BLaER1 treated with 17β-estradiol and CSF1 and Interleukin-3, amounts not matched to agents 10 nM and 100 nM (cell line): ENCODE results near the gene IRF2BP2.

ENCODE experiments used
- H3K27ac ChIP-seq, 11 experiments: shearing (Covaris generic); formaldehyde crosslinking; 2 replicates each; pipeline ENCODE4 v1.8.1; 2022
- H3K27me3 ChIP-seq, 11 experiments: shearing (Covaris generic); formaldehyde crosslinking; 2 replicates each; pipeline ENCODE4 v1.8.1; 2022
- H3K36me3 ChIP-seq, 11 experiments: shearing (Covaris generic); formaldehyde crosslinking; 2 replicates each; pipeline ENCODE4 v1.8.1; 2022
- H3K4me1 ChIP-seq, 10 experiments: shearing (Covaris generic); formaldehyde crosslinking; 2 replicates each; pipeline ENCODE4 v1.8.1; 2022
- H3K4me2 ChIP-seq, 11 experiments: shearing (Covaris generic); formaldehyde crosslinking; 2 replicates each; pipeline ENCODE4 v1.8.1; 2022
- H3K4me3 ChIP-seq, 10 experiments: shearing (Covaris generic); formaldehyde crosslinking; 2 replicates each; pipeline ENCODE4 v1.8.1; 2022
- H3K9ac ChIP-seq, 11 experiments: shearing (Covaris generic); formaldehyde crosslinking; 2 replicates each; pipeline ENCODE4 v1.8.1; 2022
- H3K9me3 ChIP-seq, 11 experiments: shearing (Covaris generic); formaldehyde crosslinking; replicated peaks in 1 of 11; 2 replicates each; pipeline ENCODE4 v1.8.1; 2022
- H4K20me1 ChIP-seq, 11 experiments: shearing (Covaris generic); formaldehyde crosslinking; 2 replicates each; pipeline ENCODE4 v1.8.1; 2022
- Cebpa-rat ChIP-seq, 11 experiments: shearing (Covaris generic); IDR thresholded peaks; 2 replicates each; pipeline ENCODE4 v1.8.1; 2022

Gene IRF2BP2

DNA sequence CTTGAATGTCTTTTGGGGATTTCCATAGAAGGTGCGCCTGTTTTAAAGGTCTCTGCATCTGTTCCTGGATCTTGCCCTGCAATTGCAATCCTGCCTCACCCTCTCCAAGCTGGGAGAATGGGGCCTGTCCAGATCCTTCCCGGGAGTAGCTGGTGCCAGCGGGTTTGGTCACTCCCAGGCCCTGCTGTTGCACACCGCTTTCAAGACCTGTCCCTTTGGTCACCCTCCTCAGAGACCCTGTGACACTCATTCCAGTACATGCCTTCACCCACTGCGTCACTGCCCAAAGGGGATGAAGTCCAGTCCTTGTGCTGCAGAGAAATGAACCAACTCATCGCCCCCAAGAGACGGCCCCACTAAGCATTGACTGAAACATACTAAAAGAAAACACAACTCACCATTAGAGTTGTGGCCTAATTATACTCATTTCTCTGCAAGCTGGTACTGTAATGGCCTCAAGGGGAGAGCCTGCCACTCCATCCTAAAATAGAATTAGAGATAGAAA lies 1.9 kb upstream of the IRF2BP2 start:
- peaks cover 20 to 23% (median 22%) of the 10 kb centered on the region in 11 experiments for H3K36me3 ChIP-seq
- TF ChIP-seq Cebpa-rat (IDR thresholded peaks at IDR 0.05) = no peak
- peak overlapping the region; percentile 98 to 100 (median 100) for H3K9ac ChIP-seq
- H3K4me2 ChIP-seq = peak overlapping the region; percentile 90 to 99 (median 97)
- peaks cover 0 to 6% (median 0%) of the 10 kb centered on the region in 11 experiments; a peak in 6 of 22 replicates for H3K9me3 ChIP-seq
- H4K20me1 ChIP-seq = peaks cover 0 to 22% (median 10%) of the 10 kb centered on the region in 11 experiments; a peak in 13 of 22 replicates
- peaks cover 41 to 53% (median 52%) of the 10 kb centered on the region in 10 experiments for H3K4me1 ChIP-seq
- H3K27me3 ChIP-seq = no peaks in the 10 kb centered on the region
- peak overlapping the region; percentile 87 to 99 (median 94); a peak in 19 of 20 replicates for H3K4me3 ChIP-seq
- peak overlapping the region; percentile 96 to 100 (median 99) for H3K27ac ChIP-seq

DNA sequence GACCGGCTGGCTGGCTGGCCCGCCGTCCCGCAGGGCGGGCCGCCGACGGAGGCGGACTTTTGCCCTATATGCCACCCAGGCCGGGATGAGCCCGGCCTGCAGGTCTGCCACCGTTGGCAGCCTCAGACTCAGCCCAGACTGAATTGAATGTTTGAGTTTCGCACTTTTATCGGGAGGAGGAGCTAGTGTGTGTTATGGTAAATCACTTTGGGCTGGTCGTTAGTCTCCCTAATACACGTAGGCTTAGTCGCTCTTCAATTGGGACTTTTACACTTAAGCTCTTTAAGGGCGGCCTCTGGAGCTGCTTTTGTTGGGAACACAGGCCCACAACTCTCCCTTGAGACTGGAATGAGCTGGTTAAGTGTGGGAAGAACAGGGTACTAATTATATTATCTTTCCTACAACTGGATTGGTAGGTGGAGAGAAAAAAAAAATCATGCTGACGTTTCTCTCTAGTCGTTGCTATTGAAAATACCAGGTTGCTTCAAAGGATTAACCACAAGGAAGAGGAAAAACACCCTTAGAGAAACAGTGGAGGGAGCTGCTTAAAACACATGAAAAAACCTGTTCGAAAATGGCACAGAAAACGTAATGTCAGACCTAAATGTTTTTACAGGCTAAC lies 1.4 kb upstream of the IRF2BP2 start:
- peaks cover 0 to 9% (median 0%) of the 10 kb centered on the region in 11 experiments; a peak in 9 of 22 replicates for H3K9me3 ChIP-seq
- peak overlapping the region; percentile 96 to 100 (median 99) for H3K27ac ChIP-seq
- no peak for TF ChIP-seq Cebpa-rat (IDR thresholded peaks at IDR 0.05)
- no peaks in the 10 kb centered on the region for H3K27me3 ChIP-seq
- peak overlapping the region; percentile 98 to 100 (median 100) for H3K9ac ChIP-seq
- peak overlapping the region; percentile 87 to 99 (median 94) for H3K4me3 ChIP-seq
- H3K36me3 ChIP-seq = peaks cover 26 to 29% (median 28%) of the 10 kb centered on the region in 11 experiments
- H3K4me1 ChIP-seq = peaks cover 35 to 48% (median 46%) of the 10 kb centered on the region in 10 experiments
- peaks cover 0 to 27% (median 15%) of the 10 kb centered on the region in 11 experiments; a peak in 15 of 22 replicates for H4K20me1 ChIP-seq
- H3K4me2 ChIP-seq = peak overlapping the region; percentile 90 to 99 (median 97)

DNA sequence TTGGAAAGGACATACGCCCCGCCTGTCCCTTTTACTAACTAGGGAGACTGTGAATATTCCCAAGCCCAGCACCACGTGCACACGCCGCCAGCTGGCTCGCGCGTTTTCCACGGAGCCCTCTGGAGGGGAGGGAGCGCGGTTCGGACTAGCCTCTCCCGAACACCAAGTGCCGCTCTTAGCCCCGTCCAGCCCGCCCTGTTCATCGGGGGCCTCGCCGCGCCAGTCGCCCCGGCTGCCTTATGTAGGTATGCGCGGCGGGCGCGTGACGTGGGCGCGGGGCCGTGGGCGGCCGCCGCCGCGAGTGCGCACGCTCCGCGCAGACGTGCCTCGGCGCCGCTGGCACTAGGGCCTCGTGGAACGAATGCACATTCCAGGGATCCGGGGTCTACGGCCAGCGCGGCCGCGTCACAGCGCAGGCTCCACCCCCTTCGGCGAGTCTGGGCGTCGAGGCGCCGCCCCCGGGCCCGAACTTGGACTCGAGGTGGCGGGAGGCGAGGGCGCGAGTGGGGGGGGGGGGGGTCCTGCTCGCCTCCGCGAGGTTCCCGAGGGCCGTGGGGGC lies 767 bp upstream of the IRF2BP2 start:
- Histone ChIP-seq H3K4me1 (peaks cover 34 to 42% (median 40%) of the 10 kb centered on the region in 10 experiments), H3K4me3 (peak overlapping the region; percentile 87 to 99 (median 94)), H3K27me3 (no peaks in the 10 kb centered on the region), H4K20me1 (peaks cover 0 to 33% (median 19%) of the 10 kb centered on the region in 11 experiments; a peak in 15 of 22 replicates), H3K9ac (peak overlapping the region; percentile 98 to 100 (median 100)), H3K4me2 (peak overlapping the region; percentile 90 to 99 (median 97)), H3K27ac (peak overlapping the region; percentile 96 to 100 (median 99)), H3K36me3 (peaks cover 32 to 35% (median 33%) of the 10 kb centered on the region in 11 experiments), H3K9me3 (peaks cover 0 to 9% (median 0%) of the 10 kb centered on the region in 11 experiments; a peak in 9 of 22 replicates)
- TF ChIP-seq Cebpa-rat (IDR thresholded peaks at IDR 0.05) = no peak

DNA sequence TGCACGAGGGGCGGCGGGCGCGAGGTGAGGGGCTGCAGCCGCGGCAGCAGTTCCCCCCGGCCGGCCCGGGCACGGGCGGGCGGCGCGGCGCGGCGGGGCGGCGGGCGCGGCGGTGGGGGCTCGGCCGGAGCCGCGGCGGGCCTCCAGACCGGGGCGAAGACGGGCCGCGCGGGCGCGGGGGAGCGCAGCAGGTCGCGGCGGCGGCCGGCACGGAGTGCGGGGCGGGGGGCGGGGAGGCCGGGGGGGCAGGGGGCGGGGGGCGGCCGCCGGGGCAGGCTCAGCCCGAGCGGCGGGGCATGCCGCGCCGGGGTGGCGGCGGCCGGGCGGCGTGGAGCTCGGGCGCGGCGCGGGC lies 311 bp downstream of the IRF2BP2 start:
- H3K9me3 ChIP-seq = peaks cover 0 to 9% (median 0%) of the 10 kb centered on the region in 11 experiments; a peak in 9 of 22 replicates
- peak overlapping the region; percentile 87 to 99 (median 94) for H3K4me3 ChIP-seq
- H3K4me2 ChIP-seq = no peak overlapping the region
- H3K27me3 ChIP-seq = no peaks in the 10 kb centered on the region
- H3K9ac ChIP-seq = peak overlapping the region; percentile 98 to 100 (median 100)
- H4K20me1 ChIP-seq = peaks cover 0 to 44% (median 24%) of the 10 kb centered on the region in 11 experiments; a peak in 16 of 22 replicates
- no peak for TF ChIP-seq Cebpa-rat (IDR thresholded peaks at IDR 0.05)
- H3K36me3 ChIP-seq = peaks cover 42 to 46% (median 44%) of the 10 kb centered on the region in 11 experiments
- peak overlapping the region; percentile 96 to 100 (median 99) for H3K27ac ChIP-seq
- H3K4me1 ChIP-seq = peaks cover 28 to 33% (median 30%) of the 10 kb centered on the region in 10 experiments

DNA sequence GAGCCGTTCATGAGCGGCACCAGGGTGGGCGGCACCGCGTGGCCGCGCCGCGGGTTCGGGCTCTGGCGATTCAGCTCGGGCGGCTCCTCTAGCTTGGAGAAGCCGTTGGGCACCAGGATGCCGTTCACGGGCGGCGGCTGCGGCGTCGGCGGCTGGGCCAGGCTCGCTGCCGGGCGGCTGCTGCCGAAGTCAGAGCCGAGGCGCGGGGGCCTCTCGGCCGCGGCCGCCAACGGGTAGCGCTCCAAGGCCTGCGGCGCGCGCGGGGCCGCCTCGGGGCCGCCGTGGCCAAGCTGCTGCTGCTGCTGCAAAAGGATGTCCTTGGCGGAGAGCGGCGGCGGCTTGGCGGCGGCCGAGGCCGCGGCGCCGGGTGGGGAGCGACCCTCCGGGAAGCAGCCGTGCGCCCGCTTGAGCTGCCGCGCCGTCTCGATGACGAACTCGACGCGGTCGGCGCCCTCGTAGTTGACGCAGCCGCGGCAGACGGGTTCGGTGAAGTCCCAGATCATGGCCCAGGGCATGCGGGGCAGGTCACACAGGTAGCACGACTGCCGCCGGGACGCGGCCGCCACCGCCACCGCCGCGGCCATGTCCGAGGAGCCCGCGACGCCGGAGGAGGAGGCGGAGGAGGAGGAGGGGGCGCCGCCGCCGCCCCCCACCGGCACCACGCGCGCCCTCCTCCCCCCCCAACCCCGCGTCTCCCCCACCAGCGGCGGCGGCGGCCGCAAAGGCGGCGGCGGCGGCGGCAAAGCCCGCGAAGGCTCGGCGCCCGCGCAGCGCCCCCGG lies 877 bp downstream of the IRF2BP2 start:
- Histone ChIP-seq H4K20me1 (peaks cover 0 to 49% (median 25%) of the 10 kb centered on the region in 11 experiments; a peak in 16 of 22 replicates), H3K9me3 (peaks cover 0 to 9% (median 0%) of the 10 kb centered on the region in 11 experiments; a peak in 9 of 22 replicates), H3K9ac (peak overlapping the region; percentile 98 to 100 (median 100)), H3K36me3 (peaks cover 48 to 51% (median 50%) of the 10 kb centered on the region in 11 experiments), H3K4me2 (peak overlapping the region; percentile 76 to 96 (median 89)), H3K27me3 (no peaks in the 10 kb centered on the region), H3K4me1 (peaks cover 23 to 28% (median 25%) of the 10 kb centered on the region in 10 experiments), H3K27ac (peak overlapping the region; percentile 96 to 100 (median 99)), H3K4me3 (peak overlapping the region; percentile 87 to 99 (median 94))
- TF ChIP-seq Cebpa-rat (IDR thresholded peaks at IDR 0.05) = no peak

DNA sequence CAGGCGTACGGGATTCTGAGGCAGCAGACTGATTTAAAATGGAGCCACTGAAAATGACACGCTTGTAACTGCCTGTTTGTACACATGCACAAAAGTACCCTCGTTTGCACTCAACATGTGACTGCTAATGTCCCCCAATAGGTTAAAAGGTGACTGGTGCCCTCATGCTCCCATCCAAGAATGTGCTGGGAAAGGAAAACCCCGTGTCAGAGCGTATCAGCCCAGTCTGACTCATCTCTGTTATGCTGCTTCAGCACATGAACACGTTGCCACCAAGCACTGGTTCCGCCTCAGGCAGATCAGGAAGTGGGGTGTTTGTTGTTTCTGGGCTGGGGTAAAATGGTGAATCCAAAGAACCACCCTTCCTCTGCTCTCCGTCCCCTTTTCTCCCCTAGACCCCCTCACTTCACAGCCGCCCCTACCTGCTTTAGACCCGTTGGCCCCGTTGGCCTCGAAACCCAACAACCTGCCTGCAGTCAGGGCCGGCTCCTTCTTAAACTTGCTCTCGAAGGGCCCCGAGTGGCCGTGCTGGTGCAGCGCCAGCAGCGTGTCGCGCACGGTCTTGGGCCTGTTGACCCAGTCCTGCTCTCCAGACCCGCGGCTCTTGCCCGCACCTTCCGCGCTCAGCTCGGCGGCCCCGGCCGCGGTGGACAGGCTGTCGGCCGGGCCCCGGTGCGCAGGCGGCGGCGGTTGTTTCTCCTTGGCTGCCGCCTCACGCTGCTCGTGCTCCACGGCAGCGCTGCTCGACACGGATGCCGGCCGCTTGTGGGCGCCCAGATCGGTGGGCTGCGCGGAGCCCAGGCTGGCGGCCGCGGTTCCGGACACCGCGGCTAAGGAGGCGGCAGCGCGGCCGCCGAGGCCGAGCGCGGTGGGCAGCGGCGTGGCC lies 1.7 kb downstream of the IRF2BP2 start:
- H3K27ac ChIP-seq = peak overlapping the region; percentile 96 to 100 (median 99)
- peaks cover 14 to 23% (median 17%) of the 10 kb centered on the region in 10 experiments for H3K4me1 ChIP-seq

DNA sequence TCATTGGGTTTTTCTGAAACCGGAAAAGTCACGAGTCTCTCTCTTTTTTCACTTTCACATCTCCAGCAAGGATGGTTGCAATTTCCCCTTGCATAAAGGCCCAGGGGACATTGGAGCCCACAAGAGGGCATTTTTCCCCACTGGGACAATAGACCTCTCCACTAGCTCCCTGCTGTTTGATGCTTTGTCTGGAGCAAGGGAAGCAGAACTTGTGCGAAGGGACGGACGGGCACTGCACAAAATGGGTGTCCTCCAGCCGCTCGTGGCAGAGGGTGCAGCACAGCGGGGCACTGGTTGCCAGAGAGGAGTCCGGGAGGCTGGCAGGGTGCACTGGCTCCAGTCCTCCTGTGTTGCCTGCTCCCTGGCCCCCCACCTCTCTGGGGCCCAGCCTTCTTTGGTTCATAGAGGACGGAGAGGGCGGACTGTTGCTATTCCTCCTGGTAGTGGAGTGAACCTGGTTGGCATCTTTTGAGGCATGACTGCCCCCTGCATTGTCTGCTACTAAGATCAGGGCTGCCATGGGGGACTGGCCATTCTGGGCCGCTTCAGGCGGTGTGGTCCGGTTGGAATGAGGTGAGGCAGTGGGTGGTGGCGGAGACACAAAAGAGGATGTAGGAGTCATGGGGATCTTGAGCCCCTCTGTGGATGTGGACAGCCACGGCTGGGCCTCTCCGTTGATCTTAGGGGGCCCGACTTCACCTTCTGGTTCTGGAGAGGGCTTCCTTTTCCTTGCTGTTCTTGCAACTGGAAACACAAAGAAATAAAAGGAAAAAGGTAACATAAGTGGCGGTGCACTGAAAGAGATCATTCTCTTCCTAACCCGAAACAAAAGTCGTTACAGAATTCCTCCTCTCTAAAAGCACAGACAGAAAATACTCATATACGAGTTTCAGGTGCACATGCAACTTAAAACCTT lies 2.6 kb downstream of the IRF2BP2 start:
- Histone ChIP-seq H3K4me1 (peaks cover 13 to 26% (median 16%) of the 10 kb centered on the region in 10 experiments), H3K9ac (peak overlapping the region; percentile 98 to 100 (median 100)), H3K27me3 (no peaks in the 10 kb centered on the region), H4K20me1 (peaks cover 0 to 66% (median 25%) of the 10 kb centered on the region in 11 experiments; a peak in 16 of 22 replicates), H3K36me3 (peaks cover 56 to 68% (median 62%) of the 10 kb centered on the region in 11 experiments), H3K9me3 (peaks cover 0 to 9% (median 0%) of the 10 kb centered on the region in 11 experiments; a peak in 9 of 22 replicates), H3K27ac (peak overlapping the region; percentile 96 to 100 (median 99)), H3K4me3 (peak overlapping the region; percentile 87 to 99 (median 94)), H3K4me2 (peak overlapping the region; percentile 76 to 96 (median 89))
- peak in 4 of 11 experiments; percentile 37 to 79 (median 56); a peak in 4 of 22 replicates for TF ChIP-seq Cebpa-rat (IDR thresholded peaks at IDR 0.05)

More for the DNA sequence above, 1.7 kb downstream of the IRF2BP2 start:
- peaks cover 54 to 59% (median 58%) of the 10 kb centered on the region in 11 experiments for H3K36me3 ChIP-seq
- H3K27me3 ChIP-seq = no peaks in the 10 kb centered on the region
- peaks cover 0 to 9% (median 0%) of the 10 kb centered on the region in 11 experiments; a peak in 9 of 22 replicates for H3K9me3 ChIP-seq
- peaks cover 0 to 58% (median 25%) of the 10 kb centered on the region in 11 experiments; a peak in 16 of 22 replicates for H4K20me1 ChIP-seq
- peak overlapping the region; percentile 76 to 96 (median 89) for H3K4me2 ChIP-seq
- H3K4me3 ChIP-seq = peak overlapping the region; percentile 87 to 99 (median 94)
- TF ChIP-seq Cebpa-rat (IDR thresholded peaks at IDR 0.05) = no peak
- H3K9ac ChIP-seq = peak overlapping the region; percentile 98 to 100 (median 100)
